ENCODE data around the gene POU2F1. TPM values are rescaled to one million over a fixed set of nuclear protein-coding genes. Genes with fewer than 3 reads are reported as not detected.

Gene POU2F1
- total RNA-seq, 1 experiment from 2014 or later = 24.5 TPM

GRCh38 chr1:167200272-167200671 lies 20.4 kb upstream of the POU2F1 start:
- no peaks in the 10 kb centered on the region for H3K9me2 ChIP-seq (ENCODE audit: insufficient read depth)
- no peak overlapping the region for H2AFZ ChIP-seq (ENCODE audit: low read depth, low read length, poor library complexity, severe bottlenecking)
- ChIA-PET RAD21 (ENCODE audit: low non-redundant PET in 1 of 2, low total read pairs in 2 of 2, uncharacterized antibody in 2 of 2, unreplicated experiment in 2 of 2) (no interaction called here), POLR2A (no interaction called here), CTCF (no interaction called here)
- H3K4me2 ChIP-seq (ENCODE audit: low read length) = no peak overlapping the region
- H4K20me1 ChIP-seq (ENCODE audit: insufficient read depth) = no peaks in the 10 kb centered on the region
- ATAC-seq = no peak
- H3K4me1 ChIP-seq (ENCODE audit: control insufficient read depth in 1 of 2, insufficient read depth in 2 of 2, low read length in 2 of 2) = peaks cover 0 to 6% of the 10 kb centered on the region in 2 experiments; a peak in 2 of 4 replicates
- intact Hi-C loops (cut with micrococcal nuclease) = no loop called here
- no peak for DNase-seq (ENCODE audit: low read depth, low spot score)
- no TSS peak for BruUV-seq (replicated peaks)
- no peaks in the 10 kb centered on the region for H3K79me2 ChIP-seq (ENCODE audit: insufficient read depth, low read length)
- H3K4me3 ChIP-seq (replicated peaks in 1 of 2; ENCODE audit: low read depth in 1 of 2, low read length in 2 of 2) = no peak overlapping the region
- no peak overlapping the region for H3K9ac ChIP-seq (ENCODE audit: low read length)
- H3K9me3 ChIP-seq (ENCODE audit: control insufficient read depth in 1 of 2, insufficient read depth in 1 of 2, low read depth in 1 of 2, low read length in 2 of 2) = no peaks in the 10 kb centered on the region
- no peaks in the 10 kb centered on the region for H3K36me3 ChIP-seq (ENCODE audit: control insufficient read depth in 1 of 2, insufficient read depth in 2 of 2, low read length in 2 of 2)
- H3K27me3 ChIP-seq (ENCODE audit: insufficient read depth, low read length) = no peaks in the 10 kb centered on the region
- TF ChIP-seq YY1 (IDR thresholded peaks at IDR 0.05; ENCODE audit: extremely low read depth, insufficient replicate concordance, low read depth, low read length) (no peak), CTCF (IDR thresholded peaks at IDR 0.05 in 2 of 3, conservative IDR thresholded peaks at IDR 0.05 in 1 of 3; ENCODE audit: borderline replicate concordance in 1 of 3, insufficient read depth in 1 of 3, low read depth in 2 of 3, low read length in 2 of 3) (no peak), CBX3 (IDR thresholded peaks at IDR 0.05; ENCODE audit: low read depth) (no peak), SRF (IDR thresholded peaks at IDR 0.05; ENCODE audit: low read depth) (no peak), RAD21 (IDR thresholded peaks at IDR 0.05; ENCODE audit: low read depth) (no peak), SIN3A (IDR thresholded peaks at IDR 0.05; ENCODE audit: low read depth) (no peak), TCF7L2 (IDR thresholded peaks at IDR 0.05; ENCODE audit: borderline replicate concordance, extremely low read depth, insufficient read depth, insufficient read length) (no peak), CEBPB (IDR thresholded peaks at IDR 0.05; ENCODE audit: low read depth) (no peak), EGR1 (IDR thresholded peaks at IDR 0.05; ENCODE audit: low read depth) (no peak), ELF1 (IDR thresholded peaks at IDR 0.05; ENCODE audit: borderline replicate concordance, low read depth) (no peak), MAX (IDR thresholded peaks at IDR 0.05) (no peak), JUND (IDR thresholded peaks at IDR 0.05) (no peak), POLR2AphosphoS5 (IDR thresholded peaks at IDR 0.05; ENCODE audit: low read depth, low read length) (no peak)
- H3K27ac ChIP-seq (ENCODE audit: low read depth, low read length) = no peak overlapping the region

Data from HCT116 (cell line).